ENCODE data around the gene CSTF2.
"Not testable (repeated sequence)": the region's sequence is repeated elsewhere in the genome, so short reads cannot be mapped to it uniquely, and the experiment has no call there.

Gene CSTF2

GRCh38 chrX:100819837-100820666 lies at the start of gene CSTF2:
CSTF2 (plus strand) TSS chrX:100820391; CDS start chrX:100820417, 26 bp downstream.
- CTCF ChIA-PET = interaction anchor here (1.2 kb wide), 1 partner anchor 11 kb away, joined by 3 read pairs; no protein-coding TSS in a partner anchor
- H3K27ac Mint-ChIP-seq = peak within 1 kb of the TSS; percentile 85
- no peaks in the 10 kb centered on the region for H3K9me3 Mint-ChIP-seq
- peaks cover 16% of the 10 kb centered on the region for H3K36me3 Mint-ChIP-seq
- peak within 1 kb of the TSS; percentile 82 for H3K4me3 Mint-ChIP-seq
- DNase-seq = peak; percentile 85
- peaks cover under 1% of the 10 kb centered on the region for H3K27me3 Mint-ChIP-seq
- peaks cover 13% of the 10 kb centered on the region for H3K4me1 Mint-ChIP-seq

GRCh38 chrX:100796371-100796770 lies 23.8 kb upstream of the CSTF2 start:
- CTCF ChIA-PET, H3K4me1 Mint-ChIP-seq, H3K9me3 Mint-ChIP-seq, H3K4me3 Mint-ChIP-seq, H3K36me3 Mint-ChIP-seq, H3K27me3 Mint-ChIP-seq, H3K27ac Mint-ChIP-seq, DNase-seq: not testable (repeated sequence)

- Mint-ChIP-seq H3K27me3 (peaks cover under 1% of the 10 kb centered on the region), H3K9me3 (no peaks in the 10 kb centered on the region), H3K4me1 (no peaks in the 10 kb centered on the region), H3K27ac (no peak overlapping the region), H3K4me3 (no peak overlapping the region), H3K36me3 (no peaks in the 10 kb centered on the region)
- DNase-seq = no peak
- CTCF ChIA-PET = no interaction called here
Observed at GRCh38 chrX:100797359-100797758, 22.8 kb upstream of the CSTF2 start.

GRCh38 chrX:100798484-100799214 lies 21.5 kb upstream of the CSTF2 start:
- Mint-ChIP-seq H3K4me1 (no peaks in the 10 kb centered on the region), H3K27ac (no peak overlapping the region), H3K27me3 (peaks cover 5% of the 10 kb centered on the region), H3K9me3 (no peaks in the 10 kb centered on the region), H3K4me3 (no peak overlapping the region), H3K36me3 (no peaks in the 10 kb centered on the region)
- DNase-seq = no peak
- CTCF ChIA-PET = no interaction called here

- H3K4me1 Mint-ChIP-seq = no peaks in the 10 kb centered on the region
- H3K36me3 Mint-ChIP-seq = no peaks in the 10 kb centered on the region
- peaks cover 10% of the 10 kb centered on the region for H3K27me3 Mint-ChIP-seq
- H3K9me3 Mint-ChIP-seq = no peaks in the 10 kb centered on the region
- CTCF ChIA-PET = no interaction called here
- no peak for DNase-seq
- H3K27ac Mint-ChIP-seq = no peak overlapping the region
- H3K4me3 Mint-ChIP-seq = no peak overlapping the region
Observed at GRCh38 chrX:100802843-100803242, 17.3 kb upstream of the CSTF2 start.

GRCh38 chrX:100804780-100805179 lies 15.4 kb upstream of the CSTF2 start:
- Mint-ChIP-seq H3K27ac (no peak overlapping the region), H3K36me3 (no peaks in the 10 kb centered on the region), H3K9me3 (no peaks in the 10 kb centered on the region), H3K4me3 (no peak overlapping the region), H3K27me3 (peaks cover 16% of the 10 kb centered on the region), H3K4me1 (no peaks in the 10 kb centered on the region)
- no peak for DNase-seq
- CTCF ChIA-PET = no interaction called here

- H3K27ac Mint-ChIP-seq, H3K36me3 Mint-ChIP-seq, CTCF ChIA-PET, H3K4me1 Mint-ChIP-seq, DNase-seq, H3K4me3 Mint-ChIP-seq, H3K9me3 Mint-ChIP-seq: not testable (repeated sequence)
- peaks cover 22% of the 10 kb centered on the region for H3K27me3 Mint-ChIP-seq
Observed at GRCh38 chrX:100808265-100808664, 11.9 kb upstream of the CSTF2 start.

- H3K27ac Mint-ChIP-seq = no peak overlapping the region
- H3K4me1 Mint-ChIP-seq = no peaks in the 10 kb centered on the region
- DNase-seq = no peak
- CTCF ChIA-PET = no interaction called here
- peaks cover 23% of the 10 kb centered on the region for H3K27me3 Mint-ChIP-seq
- no peaks in the 10 kb centered on the region for H3K9me3 Mint-ChIP-seq
- H3K4me3 Mint-ChIP-seq = no peak overlapping the region
- H3K36me3 Mint-ChIP-seq = no peaks in the 10 kb centered on the region
Observed at GRCh38 chrX:100812216-100813158, 7.7 kb upstream of the CSTF2 start.

- CTCF ChIA-PET = no interaction called here
- no peaks in the 10 kb centered on the region for H3K9me3 Mint-ChIP-seq
- H3K27me3 Mint-ChIP-seq = peaks cover 9% of the 10 kb centered on the region
- DNase-seq = no peak
- H3K4me1 Mint-ChIP-seq = peaks cover 12% of the 10 kb centered on the region
- H3K4me3 Mint-ChIP-seq = no peak overlapping the region
- peaks cover 3% of the 10 kb centered on the region for H3K36me3 Mint-ChIP-seq
- H3K27ac Mint-ChIP-seq = no peak overlapping the region
Observed at GRCh38 chrX:100817340-100817739, 2.9 kb upstream of the CSTF2 start.

- peak overlapping the region; percentile 82 for H3K4me3 Mint-ChIP-seq
- no peak for DNase-seq
- CTCF ChIA-PET = no interaction called here
- peaks cover 14% of the 10 kb centered on the region for H3K36me3 Mint-ChIP-seq
- H3K4me1 Mint-ChIP-seq = peaks cover 13% of the 10 kb centered on the region
- H3K27ac Mint-ChIP-seq = peak overlapping the region; percentile 85
- H3K27me3 Mint-ChIP-seq = peaks cover 4% of the 10 kb centered on the region
- H3K9me3 Mint-ChIP-seq = no peaks in the 10 kb centered on the region
Observed at GRCh38 chrX:100819534-100819836, 706 bp upstream of the CSTF2 start.

GRCh38 chrX:100829730-100830129 lies 9.5 kb downstream of the CSTF2 start:
- peak overlapping the region; percentile 56 for H3K4me3 Mint-ChIP-seq
- H3K9me3 Mint-ChIP-seq = no peaks in the 10 kb centered on the region
- H3K4me1 Mint-ChIP-seq = peaks cover 29% of the 10 kb centered on the region
- CTCF ChIA-PET = no interaction called here
- H3K36me3 Mint-ChIP-seq = peaks cover 60% of the 10 kb centered on the region
- no peaks in the 10 kb centered on the region for H3K27me3 Mint-ChIP-seq
- H3K27ac Mint-ChIP-seq = peak overlapping the region; percentile 93
- DNase-seq = no peak

- Mint-ChIP-seq H3K36me3 (peaks cover 58% of the 10 kb centered on the region), H3K9me3 (no peaks in the 10 kb centered on the region), H3K4me3 (peak overlapping the region; percentile 56), H3K27ac (peak overlapping the region; percentile 93), H3K4me1 (peaks cover 29% of the 10 kb centered on the region), H3K27me3 (no peaks in the 10 kb centered on the region)
- CTCF ChIA-PET = no interaction called here
- no peak for DNase-seq
Observed at GRCh38 chrX:100830143-100830542, 10.0 kb downstream of the CSTF2 start.

- CTCF ChIA-PET = interaction anchor here (0.9 kb wide), 1 partner anchor 10 kb away, joined by 3 read pairs; the partner anchor contains the start of gene CSTF2
- peak overlapping the region; percentile 93 for H3K27ac Mint-ChIP-seq
- peaks cover 29% of the 10 kb centered on the region for H3K4me1 Mint-ChIP-seq
- no peaks in the 10 kb centered on the region for H3K9me3 Mint-ChIP-seq
- H3K27me3 Mint-ChIP-seq = no peaks in the 10 kb centered on the region
- no peak for DNase-seq
- H3K36me3 Mint-ChIP-seq = peaks cover 58% of the 10 kb centered on the region
- peak overlapping the region; percentile 40 for H3K4me3 Mint-ChIP-seq
Observed at GRCh38 chrX:100830547-100830946, 10.4 kb downstream of the CSTF2 start.
